ENCODE data around the gene RAB3C.

GRCh38 chr5:58904737-58905136 lies 321.9 kb downstream of the RAB3C start:
- TF ChIP-seq POLR2AphosphoS5 (IDR thresholded peaks at IDR 0.05; ENCODE audit: borderline replicate concordance, low read depth, low read length) (no peak), EZH2 (IDR thresholded peaks at IDR 0.05) (no peak), FOXP2 (optimal IDR thresholded peaks at IDR 0.05; ENCODE audit: control extremely low read depth, extremely low read length, insufficient read depth) (no peak)

Measured in SK-N-MC (cell line).